ENCODE measurements around the gene MYH14. TPM values are rescaled to one million over a fixed set of nuclear protein-coding genes. Genes with fewer than 3 reads are reported as not detected.
A peak's percentile ranks its signal among the peaks of the same experiment; 100 is the strongest.

Gene MYH14
- polyA plus RNA-seq, 1 donor from 2014 or later: not detected

DNA sequence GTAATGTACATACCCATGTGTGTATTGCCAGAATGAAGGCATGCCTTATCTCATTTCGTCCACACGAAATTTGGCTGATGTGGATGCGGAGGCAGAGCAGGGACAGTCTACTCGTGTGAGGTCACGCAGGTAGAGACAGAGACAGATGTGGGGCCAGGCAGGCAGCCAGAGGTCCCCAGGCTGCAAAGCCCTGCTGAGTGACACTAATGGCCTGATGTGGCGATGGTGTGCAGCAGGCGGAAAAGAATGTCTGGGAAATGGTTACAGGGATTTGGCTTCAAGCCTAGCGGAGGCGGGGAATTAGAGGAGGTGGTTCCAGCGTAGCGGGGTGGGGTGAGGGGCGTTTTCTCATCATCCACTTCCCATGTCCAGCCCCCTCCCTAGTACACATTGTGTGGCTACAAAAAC lies 36.1 kb upstream of the MYH14 start:
- Histone ChIP-seq H2AFZ (ENCODE audit: low read depth, low read length) (no peak overlapping the region), H3K4me3 (ENCODE audit: low read length) (no peak overlapping the region), H3K27ac (ENCODE audit: low read length) (peak overlapping the region; percentile 28), H3K36me3 (ENCODE audit: insufficient read depth, low read length) (no peaks in the 10 kb centered on the region), H3F3A (ENCODE audit: insufficient read depth, low read length, poor library complexity, severe bottlenecking) (no peaks in the 10 kb centered on the region), H3K79me2 (replicated peaks; ENCODE audit: insufficient read depth, low read length) (no peaks in the 10 kb centered on the region), H3K27me3 (ENCODE audit: insufficient read depth, low read depth, low read length) (no peaks in the 10 kb centered on the region), H3K9me2 (ENCODE audit: insufficient read depth, low read length) (no peaks in the 10 kb centered on the region), H3K9me3 (ENCODE audit: low read length) (no peaks in the 10 kb centered on the region), H3K9ac (ENCODE audit: low read length) (no peak overlapping the region), H3K4me2 (ENCODE audit: low read length) (no peak overlapping the region), H4K20me1 (ENCODE audit: insufficient read depth) (no peaks in the 10 kb centered on the region)
- TF ChIP-seq RAD21 (conservative IDR thresholded peaks at IDR 0.05) (no peak), CTCF (IDR thresholded peaks at IDR 0.05; ENCODE audit: poor library complexity, severe bottlenecking) (peak; percentile 18), EP300 (conservative IDR thresholded peaks at IDR 0.05; ENCODE audit: poor library complexity, severe bottlenecking) (no peak)

DNA sequence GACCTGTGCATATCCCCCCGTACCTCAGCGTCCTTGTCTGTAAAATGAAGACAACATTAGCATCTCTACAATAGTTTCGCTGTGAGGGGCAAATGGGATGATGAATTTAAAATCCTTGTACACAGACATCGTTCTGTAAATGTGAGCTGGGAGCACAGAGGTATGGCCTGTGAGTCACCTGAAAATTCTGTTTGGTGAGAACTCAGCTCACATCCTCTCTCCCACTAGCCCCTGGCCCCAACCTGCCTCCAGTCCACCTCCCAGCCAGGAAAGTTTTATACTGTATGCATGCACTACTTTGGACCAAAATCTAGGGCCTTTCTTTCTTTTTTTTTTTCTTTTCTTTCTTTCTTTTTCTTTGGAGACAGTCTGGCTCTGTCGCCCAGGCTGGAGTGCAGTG lies 31.7 kb upstream of the MYH14 start:
- Histone ChIP-seq H3K27ac (ENCODE audit: low read length) (no peak overlapping the region), H3K9ac (ENCODE audit: low read length) (no peak overlapping the region)
- TF ChIP-seq MXI1 (conservative IDR thresholded peaks at IDR 0.05; ENCODE audit: poor library complexity, severe bottlenecking): no peak
- no peak for TF ChIP-seq EZH2 (IDR thresholded peaks at IDR 0.05; ENCODE audit: borderline replicate concordance, insufficient read depth, low read length, poor library complexity, severe bottlenecking)
- no peak for TF ChIP-seq RAD21 (conservative IDR thresholded peaks at IDR 0.05)
- no peak for TF ChIP-seq POLR2AphosphoS5 (IDR thresholded peaks at IDR 0.05)
- TF ChIP-seq CTCF (IDR thresholded peaks at IDR 0.05; ENCODE audit: poor library complexity, severe bottlenecking): no peak
- no peak for TF ChIP-seq EP300 (conservative IDR thresholded peaks at IDR 0.05; ENCODE audit: poor library complexity, severe bottlenecking)
- TF ChIP-seq, protein P1, sequence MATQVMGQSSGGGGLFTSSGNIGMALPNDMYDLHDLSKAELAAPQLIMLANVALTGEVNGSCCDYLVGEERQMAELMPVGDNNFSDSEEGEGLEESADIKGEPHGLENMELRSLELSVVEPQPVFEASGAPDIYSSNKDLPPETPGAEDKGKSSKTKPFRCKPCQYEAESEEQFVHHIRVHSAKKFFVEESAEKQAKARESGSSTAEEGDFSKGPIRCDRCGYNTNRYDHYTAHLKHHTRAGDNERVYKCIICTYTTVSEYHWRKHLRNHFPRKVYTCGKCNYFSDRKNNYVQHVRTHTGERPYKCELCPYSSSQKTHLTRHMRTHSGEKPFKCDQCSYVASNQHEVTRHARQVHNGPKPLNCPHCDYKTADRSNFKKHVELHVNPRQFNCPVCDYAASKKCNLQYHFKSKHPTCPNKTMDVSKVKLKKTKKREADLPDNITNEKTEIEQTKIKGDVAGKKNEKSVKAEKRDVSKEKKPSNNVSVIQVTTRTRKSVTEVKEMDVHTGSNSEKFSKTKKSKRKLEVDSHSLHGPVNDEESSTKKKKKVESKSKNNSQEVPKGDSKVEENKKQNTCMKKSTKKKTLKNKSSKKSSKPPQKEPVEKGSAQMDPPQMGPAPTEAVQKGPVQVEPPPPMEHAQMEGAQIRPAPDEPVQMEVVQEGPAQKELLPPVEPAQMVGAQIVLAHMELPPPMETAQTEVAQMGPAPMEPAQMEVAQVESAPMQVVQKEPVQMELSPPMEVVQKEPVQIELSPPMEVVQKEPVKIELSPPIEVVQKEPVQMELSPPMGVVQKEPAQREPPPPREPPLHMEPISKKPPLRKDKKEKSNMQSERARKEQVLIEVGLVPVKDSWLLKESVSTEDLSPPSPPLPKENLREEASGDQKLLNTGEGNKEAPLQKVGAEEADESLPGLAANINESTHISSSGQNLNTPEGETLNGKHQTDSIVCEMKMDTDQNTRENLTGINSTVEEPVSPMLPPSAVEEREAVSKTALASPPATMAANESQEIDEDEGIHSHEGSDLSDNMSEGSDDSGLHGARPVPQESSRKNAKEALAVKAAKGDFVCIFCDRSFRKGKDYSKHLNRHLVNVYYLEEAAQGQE (IDR thresholded peaks at IDR 0.05; ENCODE audit: borderline replicate concordance): no peak
- TF ChIP-seq SMC3 (conservative IDR thresholded peaks at IDR 0.05; ENCODE audit: poor library complexity): no peak
- TF ChIP-seq TAF1 (IDR thresholded peaks at IDR 0.05; ENCODE audit: low read depth): no peak

More for the DNA sequence above, 31.7 kb upstream of the MYH14 start:
- Histone ChIP-seq H3K9me2 (ENCODE audit: insufficient read depth, low read length) (no peaks in the 10 kb centered on the region), H3F3A (ENCODE audit: insufficient read depth, low read length, poor library complexity, severe bottlenecking) (no peaks in the 10 kb centered on the region), H3K4me3 (ENCODE audit: low read length) (no peak overlapping the region), H4K20me1 (ENCODE audit: insufficient read depth) (no peaks in the 10 kb centered on the region), H3K79me2 (replicated peaks; ENCODE audit: insufficient read depth, low read length) (no peaks in the 10 kb centered on the region), H2AFZ (ENCODE audit: low read depth, low read length) (no peak overlapping the region), H3K27me3 (ENCODE audit: insufficient read depth, low read depth, low read length) (no peaks in the 10 kb centered on the region), H3K9me3 (ENCODE audit: low read length) (no peaks in the 10 kb centered on the region), H3K4me2 (ENCODE audit: low read length) (no peak overlapping the region), H3K36me3 (ENCODE audit: insufficient read depth, low read length) (no peaks in the 10 kb centered on the region)
